Prostate gland (tissue), 2 donors: ENCODE results near the gene RBM12. TPM values are rescaled to one million over a fixed set of nuclear protein-coding genes. Genes with fewer than 3 reads are reported as not detected.
"Not testable (repeated sequence)": the region's sequence is repeated elsewhere in the genome, so short reads cannot be mapped to it uniquely, and the experiment has no call there.

Experiments
- DNase-seq: peaks from one replicate; pipeline ENCODE4 v3.0.0-alpha.2; 2019; ENCODE audit warnings: low spot score
- H3K27ac ChIP-seq, 2 donors: fragments of 200-600 bp; sonication (generic); 2 replicates each; pipeline ENCODE4 v1.5.1; 2017 to 2019
- H3K27me3 ChIP-seq: fragments of 200-600 bp; sonication (generic); replicated peaks from 2 replicates; pipeline ENCODE4 v1.5.1; 2019; ENCODE audit not compliant: insufficient read depth
- H3K36me3 ChIP-seq, 2 donors: fragments of 200-600 bp; sonication (generic); 1 replicate in 1 of 2; 2 replicates in 1 of 2; pipeline versions ENCODE4 v1.5.1 to v1.8.1; 2017 to 2019
- H3K4me1 ChIP-seq: fragments of 200-600 bp; sonication (generic); replicated peaks from 2 replicates; pipeline ENCODE4 v1.5.1; 2019
- H3K4me3 ChIP-seq, 2 donors: fragments of 200-600 bp; sonication (generic); 2 replicates each; pipeline ENCODE4 v1.5.1; 2017 to 2019
- H3K9me3 ChIP-seq: fragments of 200-600 bp; sonication (generic); 2 replicates; pipeline ENCODE4 v1.5.1; 2017
- POLR2A ChIP-seq: fragments of 450-650 bp; IDR thresholded peaks from one replicate; pipeline ENCODE4 v1.6.1; 2016; ENCODE audit warnings: antibody characterized with exemption, mild to moderate bottlenecking
- POLR2AphosphoS5 ChIP-seq: sonication (generic); formaldehyde crosslinking; IDR thresholded peaks from one replicate; pipeline ENCODE4 v1.6.1; 2017; ENCODE audit warnings: antibody characterized with exemption
- WGBS: methylation state at CpG from one replicate; pipeline ENCODE4 v1.1.5; 2018; 5-methylcytosine and 5-hydroxymethylcytosine counted together
- intact Hi-C: fragments of 100-400 bp; cut with DNase I; formaldehyde crosslinking; loops from one replicate; pipeline ENCODE4 v1.14.2; 2022
- total RNA-seq, 2 donors: library from RNA; depleted of rRNA; stranded (reverse); fragments of >200 nt; gene quantifications; one replicate each; pipeline ENCODE4 v1.1.0, GENCODE V29; 2016
- TF ChIP-seq, protein P1 (sequence below), 4 experiments: fragments of 200-600 bp in 2 of 4; fragments of 450-650 bp in 2 of 4; sonication (generic) in 2 of 4; IDR thresholded peaks; 1 replicate in 3 of 4; 2 replicates in 1 of 4; pipeline ENCODE4 v1.5.1; 2016 to 2019; ENCODE audit warnings: antibody characterized with exemption in 4 of 4, mild to moderate bottlenecking in 2 of 4, moderate library complexity in 2 of 4

RBM12 gene
- total RNA-seq, 2 donors from 2014 or later, result 31.8 to 38.9 TPM

GRCh38 chr20:35710039-35710438 is 45.3 kb upstream of the RBM12 start:
- Histone ChIP-seq H3K27ac (no peak overlapping the region), H3K9me3 (no peaks in the 10 kb centered on the region), H3K36me3 (peaks cover 6 to 19% of the 10 kb centered on the region in 2 donors), H3K4me3 (no peak overlapping the region), H3K4me1 (no peaks in the 10 kb centered on the region), H3K27me3 (no peaks in the 10 kb centered on the region)
- TF ChIP-seq POLR2A (no peak), POLR2AphosphoS5 (no peak)
- TF ChIP-seq, protein P1, sequence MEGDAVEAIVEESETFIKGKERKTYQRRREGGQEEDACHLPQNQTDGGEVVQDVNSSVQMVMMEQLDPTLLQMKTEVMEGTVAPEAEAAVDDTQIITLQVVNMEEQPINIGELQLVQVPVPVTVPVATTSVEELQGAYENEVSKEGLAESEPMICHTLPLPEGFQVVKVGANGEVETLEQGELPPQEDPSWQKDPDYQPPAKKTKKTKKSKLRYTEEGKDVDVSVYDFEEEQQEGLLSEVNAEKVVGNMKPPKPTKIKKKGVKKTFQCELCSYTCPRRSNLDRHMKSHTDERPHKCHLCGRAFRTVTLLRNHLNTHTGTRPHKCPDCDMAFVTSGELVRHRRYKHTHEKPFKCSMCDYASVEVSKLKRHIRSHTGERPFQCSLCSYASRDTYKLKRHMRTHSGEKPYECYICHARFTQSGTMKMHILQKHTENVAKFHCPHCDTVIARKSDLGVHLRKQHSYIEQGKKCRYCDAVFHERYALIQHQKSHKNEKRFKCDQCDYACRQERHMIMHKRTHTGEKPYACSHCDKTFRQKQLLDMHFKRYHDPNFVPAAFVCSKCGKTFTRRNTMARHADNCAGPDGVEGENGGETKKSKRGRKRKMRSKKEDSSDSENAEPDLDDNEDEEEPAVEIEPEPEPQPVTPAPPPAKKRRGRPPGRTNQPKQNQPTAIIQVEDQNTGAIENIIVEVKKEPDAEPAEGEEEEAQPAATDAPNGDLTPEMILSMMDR (IDR thresholded peaks at IDR 0.05), result no peak
- intact Hi-C loops, result no loop called here
- no peak for DNase-seq

DNA sequence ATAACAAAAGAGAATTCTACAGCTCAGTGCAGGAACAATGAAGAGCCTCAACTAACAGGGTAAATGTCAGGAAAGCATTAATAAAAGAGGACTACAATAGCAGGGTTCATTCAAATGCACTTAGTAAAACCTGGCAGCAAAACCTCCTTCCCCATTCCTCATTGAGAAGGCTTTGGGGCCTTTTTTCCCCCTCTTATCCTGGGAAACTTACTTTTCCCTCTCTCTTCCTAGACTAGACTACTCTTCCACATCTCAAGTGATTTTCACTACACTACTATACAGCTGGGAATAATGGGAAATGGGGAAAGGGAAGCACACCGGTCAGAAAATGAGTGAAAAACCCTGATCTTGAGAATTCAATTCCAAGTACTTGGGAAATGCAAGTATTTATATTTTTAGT is 44.6 kb upstream of the RBM12 start:
- DNase-seq, result no peak
- Histone ChIP-seq H3K4me1 (no peaks in the 10 kb centered on the region), H3K9me3 (no peaks in the 10 kb centered on the region), H3K27ac (no peak overlapping the region), H3K4me3 (no peak overlapping the region), H3K36me3 (peaks cover 6 to 26% of the 10 kb centered on the region in 2 donors), H3K27me3 (no peaks in the 10 kb centered on the region)
- TF ChIP-seq POLR2AphosphoS5, result no peak
- TF ChIP-seq, protein P1 (IDR thresholded peaks at IDR 0.05), result no peak
- TF ChIP-seq POLR2A, result no peak
- intact Hi-C loops, result no loop called here
- WGBS, result 88% methylated on average over 1 of the region's 1 CpG

- peaks cover 10 to 26% of the 10 kb centered on the region in 2 donors for H3K36me3 ChIP-seq
- no peak overlapping the region for H3K4me3 ChIP-seq
- TF ChIP-seq, protein P1 (IDR thresholded peaks at IDR 0.05), result no peak
- TF ChIP-seq POLR2AphosphoS5 (no peak), POLR2A (no peak)
- H3K27ac ChIP-seq, result no peak overlapping the region
- H3K27me3 ChIP-seq, result no peaks in the 10 kb centered on the region
- intact Hi-C loops, result no loop called here
- H3K4me1 ChIP-seq, result no peaks in the 10 kb centered on the region
- no peaks in the 10 kb centered on the region for H3K9me3 ChIP-seq
- WGBS, result 38% methylated on average over 1 of the region's 1 CpG
- DNase-seq, result no peak
These were observed 43.8 kb upstream of the RBM12 start for GRCh38 chr20:35708502-35708901.

GRCh38 chr20:35706591-35707529 is 42.2 kb upstream of the RBM12 start:
- H3K4me3 ChIP-seq, intact Hi-C loops, H3K27me3 ChIP-seq, H3K4me1 ChIP-seq, H3K27ac ChIP-seq, H3K9me3 ChIP-seq, DNase-seq: not testable (repeated sequence)
- H3K36me3 ChIP-seq, result peaks cover 5 to 20% of the 10 kb centered on the region in 2 donors
- 91% methylated on average over 17 of the region's 17 CpGs for WGBS

- DNase-seq, H3K4me3 ChIP-seq, H3K27me3 ChIP-seq, H3K9me3 ChIP-seq, intact Hi-C loops, H3K4me1 ChIP-seq, H3K27ac ChIP-seq: not testable (repeated sequence)
- 89% methylated on average over 11 of the region's 11 CpGs for WGBS
- peaks cover 4 to 20% of the 10 kb centered on the region in 2 donors for H3K36me3 ChIP-seq
These were observed 41.2 kb upstream of the RBM12 start for GRCh38 chr20:35705894-35706293.
